MCF 10A (cell line): ENCODE measurements around the gene CACNA2D4. TPM values are rescaled to one million over a fixed set of nuclear protein-coding genes. Genes with fewer than 3 reads are reported as not detected.

ENCODE experiments used
- BruUV-seq: library from RNA; stranded (reverse); fragments of 400-500 nt; replicated peaks from 2 replicates; lab custom pipeline; 2021; lab: Mats Ljungman, UMichigan
- CTCF ChIA-PET: fragments of 300-600 bp; sonication (Branson Sonifier 250); formaldehyde crosslinking; extraction: SDS; loops from one replicate; lab custom pipeline; 2021; ENCODE audit warnings: antibody characterized with exemption, inconsistent platforms; lab: Yijun Ruan, JAX
- POLR2A ChIA-PET: fragments of 300-600, 350-650 bp; sonication (Branson Sonifier 250); formaldehyde crosslinking; extraction: SDS; loops from one replicate; lab custom pipeline; 2020; ENCODE audit warnings: antibody characterized with exemption, inconsistent platforms; lab: Yijun Ruan, JAX
- DNase-seq: peaks from one replicate; pipeline ENCODE4 v3.0.0-alpha.2; 2018; ENCODE audit not compliant: unreplicated experiment
- H3K27ac Mint-ChIP-seq: one replicate; pipeline ENCODE4 v1.8.0; 2022; ENCODE audit warnings: mild to moderate bottlenecking, low read depth, mixed read lengths; ENCODE audit not compliant: unreplicated experiment
- H3K27me3 Mint-ChIP-seq: one replicate; pipeline ENCODE4 v1.8.0; 2022; ENCODE audit warnings: mixed read lengths; ENCODE audit not compliant: insufficient read depth, unreplicated experiment
- H3K36me3 Mint-ChIP-seq: one replicate; pipeline ENCODE4 v1.8.0; 2022; ENCODE audit warnings: mild to moderate bottlenecking, moderate library complexity, mixed read lengths; ENCODE audit not compliant: insufficient read depth, unreplicated experiment
- H3K4me1 Mint-ChIP-seq: one replicate; pipeline ENCODE4 v1.8.0; 2022; ENCODE audit warnings: mixed read lengths; ENCODE audit not compliant: insufficient read depth, unreplicated experiment
- H3K4me3 Mint-ChIP-seq: one replicate; pipeline ENCODE4 v1.8.0; 2022; ENCODE audit warnings: mild to moderate bottlenecking, moderate library complexity, mixed read lengths; ENCODE audit not compliant: unreplicated experiment
- H3K9me3 Mint-ChIP-seq: one replicate; pipeline ENCODE4 v1.8.0; 2022; ENCODE audit warnings: mixed read lengths; ENCODE audit not compliant: unreplicated experiment
- CTCF ChIP-seq: fragments of 200-600 bp; IDR thresholded peaks from one replicate; pipeline ENCODE4 v1.8.0; 2022; ENCODE audit warnings: antibody characterized with exemption, mild to moderate bottlenecking; ENCODE audit not compliant: unreplicated experiment
- intact Hi-C: fragments of 100-400 bp; cut with micrococcal nuclease; formaldehyde crosslinking; loops from 2 replicates; pipeline ENCODE4 v1.14.1; 2022
- total RNA-seq: library from RNA; stranded (reverse); gene quantifications from 2 replicates; pipeline ENCODE4 v1.2.3, GENCODE V29; 2022

CACNA2D4 gene
- total RNA-seq, 1 experiment from 2014 or later: not detected

- CTCF ChIA-PET: no interaction called here
- BruUV-seq: no TSS peak
- Mint-ChIP-seq H3K4me3 (no peak overlapping the region), H3K4me1 (no peaks in the 10 kb centered on the region), H3K36me3 (no peaks in the 10 kb centered on the region), H3K9me3 (no peaks in the 10 kb centered on the region), H3K27ac (no peak overlapping the region), H3K27me3 (peaks cover 55% of the 10 kb centered on the region)
- DNase-seq: no peak
- POLR2A ChIA-PET: interaction anchor here (1.2 kb wide), 1 partner anchor 12 kb away, joined by 3 read pairs; no protein-coding TSS in a partner anchor
- intact Hi-C loops: no loop called here
- no peak for TF ChIP-seq CTCF
Measured at GRCh38 chr12:1880876-1881275, 37.6 kb downstream of the CACNA2D4 start.

GRCh38 chr12:1880153-1880845 lies 38.2 kb downstream of the CACNA2D4 start:
- CTCF ChIA-PET: no interaction called here
- no peak for TF ChIP-seq CTCF
- POLR2A ChIA-PET: interaction anchor here (1.2 kb wide), 1 partner anchor 11 kb away, joined by 3 read pairs; no protein-coding TSS in a partner anchor
- Mint-ChIP-seq H3K27ac (no peak overlapping the region), H3K27me3 (peaks cover 58% of the 10 kb centered on the region), H3K4me3 (no peak overlapping the region), H3K9me3 (no peaks in the 10 kb centered on the region), H3K4me1 (no peaks in the 10 kb centered on the region), H3K36me3 (no peaks in the 10 kb centered on the region)
- no TSS peak for BruUV-seq
- intact Hi-C loops: no loop called here
- no peak for DNase-seq

- Mint-ChIP-seq H3K27me3 (peaks cover 64% of the 10 kb centered on the region), H3K27ac (no peak overlapping the region), H3K9me3 (no peaks in the 10 kb centered on the region), H3K4me3 (no peak overlapping the region), H3K4me1 (no peaks in the 10 kb centered on the region), H3K36me3 (no peaks in the 10 kb centered on the region)
- no peak for DNase-seq
- POLR2A ChIA-PET: interaction anchor here (0.6 kb wide), 1 partner anchor 67 kb away, joined by 3 read pairs; no protein-coding TSS in a partner anchor
- intact Hi-C loops: no loop called here
- CTCF ChIA-PET: no interaction called here
- BruUV-seq: no TSS peak
- TF ChIP-seq CTCF: no peak
Measured at GRCh38 chr12:1879633-1880032, 38.8 kb downstream of the CACNA2D4 start.

GRCh38 chr12:1878695-1879094 lies 39.8 kb downstream of the CACNA2D4 start:
- POLR2A ChIA-PET: interaction anchor here (0.6 to 0.7 kb wide), 2 partner anchors 9 to 66 kb away, joined by 3 read pairs; no protein-coding TSS in a partner anchor
- DNase-seq: no peak
- H3K4me3 Mint-ChIP-seq: no peak overlapping the region
- TF ChIP-seq CTCF: no peak
- intact Hi-C loops: no loop called here
- H3K4me1 Mint-ChIP-seq: no peaks in the 10 kb centered on the region
- no TSS peak for BruUV-seq
- no peaks in the 10 kb centered on the region for H3K9me3 Mint-ChIP-seq
- no peak overlapping the region for H3K27ac Mint-ChIP-seq
- CTCF ChIA-PET: interaction anchor here (0.6 kb wide), 1 partner anchor 560 kb away, joined by 3 read pairs; no protein-coding TSS in a partner anchor
- H3K27me3 Mint-ChIP-seq: peaks cover 70% of the 10 kb centered on the region
- no peaks in the 10 kb centered on the region for H3K36me3 Mint-ChIP-seq
